Measurements from ENCODE around the gene COMP.
A peak's percentile ranks its signal among the peaks of the same experiment; 100 is the strongest.

Gene COMP

GRCh38 chr19:18803550-18804138, 12.5 kb upstream of the COMP start:
- DNase-seq, result no peak

GRCh38 chr19:18802354-18802753, 11.2 kb upstream of the COMP start:
- no peak for DNase-seq

GRCh38 chr19:18800636-18801035, 9.5 kb upstream of the COMP start:
- no peak for DNase-seq

GRCh38 chr19:18800079-18800478, 9.0 kb upstream of the COMP start:
- no peak for DNase-seq

- no peak for DNase-seq
Observed at GRCh38 chr19:18799389-18799970, 8.4 kb upstream of the COMP start.

GRCh38 chr19:18798384-18799352, 7.6 kb upstream of the COMP start:
- DNase-seq, result no peak

GRCh38 chr19:18796239-18796638, 5.1 kb upstream of the COMP start:
- no peak for DNase-seq

- DNase-seq, result peak; percentile 5 to 9
Observed at GRCh38 chr19:18795540-18795939, 4.4 kb upstream of the COMP start.

GRCh38 chr19:18794692-18795091, 3.6 kb upstream of the COMP start:
- DNase-seq, result no peak

- DNase-seq, result no peak
Observed at GRCh38 chr19:18794029-18794313, 2.9 kb upstream of the COMP start.

GRCh38 chr19:18793144-18794028, 2.3 kb upstream of the COMP start:
- no peak for DNase-seq

- no peak for DNase-seq
Observed at GRCh38 chr19:18792661-18793060, 1.6 kb upstream of the COMP start.

- no peak for DNase-seq
Observed at GRCh38 chr19:18791315-18791678, 192 bp upstream of the COMP start.

- peak in 1 of 2 experiments; percentile 40 for DNase-seq
Observed at GRCh38 chr19:18789883-18790565, 1.1 kb downstream of the COMP start.

- DNase-seq, result no peak
Observed at GRCh38 chr19:18789422-18789869, 1.7 kb downstream of the COMP start.

GRCh38 chr19:18788529-18789421, 2.3 kb downstream of the COMP start:
- no peak for DNase-seq

GRCh38 chr19:18785179-18786124, 5.7 kb downstream of the COMP start:
- DNase-seq, result peak; percentile 48 to 67

- DNase-seq, result no peak
Observed at GRCh38 chr19:18784786-18785120, 6.4 kb downstream of the COMP start.

GRCh38 chr19:18783958-18784785, 6.9 kb downstream of the COMP start:
- no peak for DNase-seq

Measured in Kasumi-1 (cell line).